Activated CD4-positive, alpha-beta T cell treated with anti-CD3 and anti-CD28 coated beads for 36 hours (primary cell): Measurements from ENCODE around the gene CIAO2B. TPM values are rescaled to one million over a fixed set of nuclear protein-coding genes. Genes with fewer than 3 reads are reported as not detected.

Experiments
- ATAC-seq: fragments of 200-7000 bp; cut with Tn5 transposase; one replicate; pipeline ENCODE4 v1.10.0; 2021; ENCODE audit warnings: mild to moderate bottlenecking, moderate library complexity
- CTCF ChIA-PET: fragments of 350-600 bp; sonication (Branson Sonifier 250); formaldehyde crosslinking; loops from one replicate; lab custom pipeline; 2021; ENCODE audit warnings: antibody characterized with exemption; lab: Charles Lee
- POLR2A ChIA-PET: fragments of 350-600 bp; sonication (Branson Sonifier 250); formaldehyde crosslinking; loops from one replicate; lab custom pipeline; 2021; ENCODE audit warnings: antibody characterized with exemption, inconsistent platforms; lab: Charles Lee
- DNase-seq: peaks from one replicate; pipeline ENCODE4 v3.0.0-alpha.2; 2020
- H3K27ac Mint-ChIP-seq: one replicate; pipeline ENCODE4 v1.8.0; 2021; ENCODE audit warnings: mixed read lengths
- H3K27me3 Mint-ChIP-seq: one replicate; pipeline ENCODE4 v1.8.0; 2021; ENCODE audit warnings: mixed read lengths
- H3K36me3 Mint-ChIP-seq: one replicate; pipeline ENCODE4 v1.8.0; 2021; ENCODE audit warnings: low read depth, mixed read lengths
- H3K4me1 Mint-ChIP-seq: one replicate; pipeline ENCODE4 v1.8.0; 2021; ENCODE audit warnings: mixed read lengths
- H3K4me3 Mint-ChIP-seq: one replicate; pipeline ENCODE4 v1.8.0; 2021; ENCODE audit warnings: mild to moderate bottlenecking, moderate library complexity, mixed read lengths
- H3K9me3 Mint-ChIP-seq: one replicate; pipeline ENCODE4 v1.8.0; 2021; ENCODE audit warnings: low read depth, mixed read lengths
- intact Hi-C, 2 experiments: fragments of 100-400 bp; cut with DNase I in 1 of 2; cut with micrococcal nuclease in 1 of 2; formaldehyde crosslinking; loops; one replicate each; pipeline versions ENCODE4 v1.14.2 to v1.15.1; 2022 to 2024; cut with DNase I, micrococcal nuclease
- total RNA-seq, 2 experiments: library from RNA; stranded (reverse); gene quantifications; one replicate each; pipeline ENCODE4 v1.2.3, GENCODE V29; 2021

The CIAO2B gene
- total RNA-seq, 2 experiments from 2014 or later: 171 to 186 TPM

DNA sequence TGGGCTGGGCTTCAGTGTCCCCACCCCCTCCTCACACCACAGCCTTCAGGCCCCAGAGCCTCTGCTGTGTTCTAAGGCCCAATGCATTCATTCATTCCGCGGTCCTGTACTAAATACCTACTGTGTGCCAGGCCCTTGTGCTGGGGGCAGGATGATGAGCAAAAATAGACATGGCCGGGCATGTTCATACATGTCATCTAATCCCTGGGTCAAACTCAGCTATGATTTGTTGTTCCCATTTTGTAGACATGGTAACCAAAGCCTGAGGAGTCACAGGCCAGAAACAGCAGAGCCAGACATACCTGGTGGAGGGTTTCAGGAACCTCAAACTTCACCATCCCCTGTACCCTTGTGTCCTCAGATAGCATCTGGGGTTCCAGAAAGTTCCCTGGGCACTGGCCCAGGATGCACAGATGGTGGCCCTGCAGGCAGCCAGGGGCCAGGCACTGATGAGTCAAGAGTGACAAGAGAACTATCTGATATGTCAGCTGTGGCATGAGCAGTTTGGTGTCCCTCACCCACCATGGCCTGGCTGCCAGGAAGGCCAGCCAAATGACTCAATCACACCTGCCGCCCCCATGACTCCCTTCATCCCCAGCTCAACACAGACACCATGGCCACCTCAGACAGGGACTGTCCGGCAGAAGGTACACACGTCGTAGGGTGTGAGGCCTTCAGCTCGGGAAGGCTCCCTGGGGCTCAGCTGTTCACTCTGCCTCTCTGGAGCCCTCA lies 6.1 kb downstream of the CIAO2B start:
- DNase-seq (peak; percentile 26), ATAC-seq (peak; percentile 11)
- H3K4me1 Mint-ChIP-seq: peaks cover 22% of the 10 kb centered on the region
- H3K4me3 Mint-ChIP-seq: no peak overlapping the region
- no peak overlapping the region for H3K27ac Mint-ChIP-seq
- peaks cover 25% of the 10 kb centered on the region for H3K27me3 Mint-ChIP-seq
- POLR2A ChIA-PET: interaction anchor here (1.4 kb wide), 1 partner anchor 30 kb away, joined by 3 read pairs; no protein-coding TSS in a partner anchor
- peaks cover 19% of the 10 kb centered on the region for H3K36me3 Mint-ChIP-seq
- H3K9me3 Mint-ChIP-seq: no peaks in the 10 kb centered on the region
- intact Hi-C loops: loop anchor here (1.0 to 5.0 kb wide), 3 partner anchors 33 to 321 kb away; no protein-coding TSS in a partner anchor
- CTCF ChIA-PET: interaction anchor here (0.6 to 3.1 kb wide), 11 partner anchors 13 to 119 kb away, joined by 3 to 19 read pairs (median 4); no protein-coding TSS in a partner anchor

DNA sequence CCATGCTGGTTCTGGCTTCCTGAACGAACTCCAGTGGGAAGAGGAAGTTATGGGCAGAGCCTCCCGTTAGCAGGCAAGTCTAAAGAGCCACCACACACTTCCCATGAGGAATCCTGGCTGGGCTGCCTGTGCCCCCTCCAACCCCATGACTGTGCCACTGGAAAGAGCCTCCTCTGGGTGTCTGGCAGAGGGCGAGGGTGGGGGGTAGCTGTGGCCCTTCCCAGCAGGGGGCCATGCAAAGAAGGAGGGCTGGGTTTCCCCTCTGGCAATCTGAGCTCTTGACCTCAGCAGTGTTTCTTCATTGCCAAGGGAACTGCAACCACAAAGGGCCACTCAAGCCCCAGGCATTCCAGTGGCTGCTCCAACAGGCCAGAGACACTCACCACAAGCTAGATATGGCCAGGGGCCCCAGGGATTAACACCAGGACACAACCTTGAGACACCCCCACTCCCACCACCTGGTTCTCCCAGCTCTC lies 7.2 kb downstream of the CIAO2B start:
- intact Hi-C loops: loop anchor here in 1 of 2 experiments (5.0 kb wide), 1 partner anchor 320 kb away; no protein-coding TSS in a partner anchor
- Mint-ChIP-seq H3K27me3 (peaks cover 27% of the 10 kb centered on the region), H3K36me3 (peaks cover 8% of the 10 kb centered on the region), H3K9me3 (no peaks in the 10 kb centered on the region), H3K4me1 (peaks cover 11% of the 10 kb centered on the region), H3K4me3 (no peak overlapping the region), H3K27ac (no peak overlapping the region)
- POLR2A ChIA-PET: interaction anchor here (1.4 kb wide), 1 partner anchor 28 kb away, joined by 3 read pairs; no protein-coding TSS in a partner anchor
- DNase-seq: no peak
- CTCF ChIA-PET: interaction anchor here (0.7 to 3.1 kb wide), 2 partner anchors 32 to 276 kb away, joined by 5 to 19 read pairs; no protein-coding TSS in a partner anchor
- no peak for ATAC-seq

DNA sequence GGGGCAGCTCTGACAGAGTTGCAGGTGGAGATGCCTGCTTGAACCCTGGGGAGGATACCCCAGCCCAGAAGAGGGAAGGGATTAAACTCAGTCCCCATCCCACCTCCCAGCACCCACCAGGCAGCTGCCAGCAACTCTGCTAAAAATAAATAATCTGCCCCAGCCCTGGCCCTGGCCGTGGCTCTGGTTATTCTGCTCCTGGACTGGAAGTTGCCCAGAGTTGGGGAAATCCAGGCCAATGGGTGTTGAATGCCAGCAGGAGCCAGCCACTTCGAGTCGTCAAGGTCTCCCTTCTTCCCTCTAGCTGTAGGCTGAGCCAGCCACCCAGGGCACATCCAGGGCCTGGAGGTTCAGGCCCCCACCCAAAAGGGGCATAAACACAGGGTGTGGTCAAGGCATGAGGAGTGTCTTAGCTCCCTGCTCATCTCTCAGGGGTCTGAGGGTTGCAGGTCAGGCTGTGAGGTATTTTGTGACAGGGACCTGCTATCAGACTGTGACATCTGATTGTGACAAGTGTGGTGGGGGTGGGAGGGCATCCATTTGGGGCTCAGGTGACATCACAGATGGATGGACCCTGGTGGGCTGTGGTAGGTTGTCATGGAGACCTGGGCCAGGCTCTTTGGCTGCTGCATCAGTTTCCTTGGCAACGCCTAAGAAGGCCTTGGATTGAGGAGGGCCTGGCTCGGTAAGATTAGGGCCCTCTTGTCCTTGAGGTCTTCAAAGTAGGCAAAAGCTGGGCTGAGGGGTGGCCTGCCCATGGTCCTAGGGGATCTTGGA lies 7.8 kb downstream of the CIAO2B start:
- Mint-ChIP-seq H3K27ac (no peak overlapping the region), H3K9me3 (no peaks in the 10 kb centered on the region), H3K27me3 (peaks cover 28% of the 10 kb centered on the region), H3K4me3 (no peak overlapping the region), H3K4me1 (peaks cover 7% of the 10 kb centered on the region), H3K36me3 (peaks cover 4% of the 10 kb centered on the region)
- no peak for DNase-seq
- intact Hi-C loops: loop anchor here in 1 of 2 experiments (5.0 kb wide), 1 partner anchor 319 kb away; no protein-coding TSS in a partner anchor
- CTCF ChIA-PET: interaction anchor here (0.7 to 3.1 kb wide), 3 partner anchors 8 to 64 kb away, joined by 3 to 19 read pairs (median 3); no protein-coding TSS in a partner anchor
- no peak for ATAC-seq
- POLR2A ChIA-PET: interaction anchor here (1.4 kb wide), 1 partner anchor 28 kb away, joined by 3 read pairs; no protein-coding TSS in a partner anchor

DNA sequence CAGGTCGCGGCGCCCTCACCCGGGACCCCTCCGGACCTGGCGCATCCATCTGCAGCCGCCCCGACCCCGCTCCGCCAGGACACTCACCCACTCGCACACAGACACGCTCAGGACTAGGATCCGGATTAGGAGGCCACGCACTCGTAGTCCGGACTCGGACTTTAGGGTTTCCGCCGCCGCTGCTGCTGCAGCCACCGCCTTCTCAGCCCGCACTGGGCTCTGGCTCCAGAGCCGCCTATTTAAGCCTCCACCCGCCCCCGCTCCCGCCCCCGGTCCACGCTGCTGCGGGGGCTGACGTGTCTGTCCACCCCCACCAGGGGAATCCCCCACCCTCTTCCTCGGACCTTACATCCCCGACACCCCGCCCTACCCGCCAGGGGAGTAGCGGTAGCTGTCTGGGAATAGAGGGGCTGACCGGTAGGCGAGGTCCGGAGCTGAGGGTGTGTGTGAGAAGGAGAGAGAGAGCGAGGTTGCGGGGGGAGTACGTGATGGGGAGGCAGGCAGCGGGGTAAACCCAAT lies 8.8 kb downstream of the CIAO2B start, which contains the start of gene RRAD:
Gene RRAD (minus strand): TSS at position 214 of the 519 bp plus-strand sequence. CDS start 356 bp downstream, outside the sequence.
- Mint-ChIP-seq H3K9me3 (no peaks in the 10 kb centered on the region), H3K27me3 (peaks cover 33% of the 10 kb centered on the region), H3K4me3 (peak within 1 kb of the TSS; percentile 38), H3K4me1 (peaks cover 7% of the 10 kb centered on the region), H3K36me3 (peaks cover 4% of the 10 kb centered on the region), H3K27ac (peak within 1 kb of the TSS; percentile 31)
- ChIA-PET CTCF (interaction anchor here (0.7 kb wide), 2 partner anchors 7 to 44 kb away, joined by 3 read pairs; no protein-coding TSS in a partner anchor), POLR2A (no interaction called here)
- no peak for DNase-seq
- no peak for ATAC-seq
- intact Hi-C loops: loop anchor here in 1 of 2 experiments (2.0 to 5.0 kb wide), 2 partner anchors 31 to 318 kb away; no protein-coding TSS in a partner anchor

DNA sequence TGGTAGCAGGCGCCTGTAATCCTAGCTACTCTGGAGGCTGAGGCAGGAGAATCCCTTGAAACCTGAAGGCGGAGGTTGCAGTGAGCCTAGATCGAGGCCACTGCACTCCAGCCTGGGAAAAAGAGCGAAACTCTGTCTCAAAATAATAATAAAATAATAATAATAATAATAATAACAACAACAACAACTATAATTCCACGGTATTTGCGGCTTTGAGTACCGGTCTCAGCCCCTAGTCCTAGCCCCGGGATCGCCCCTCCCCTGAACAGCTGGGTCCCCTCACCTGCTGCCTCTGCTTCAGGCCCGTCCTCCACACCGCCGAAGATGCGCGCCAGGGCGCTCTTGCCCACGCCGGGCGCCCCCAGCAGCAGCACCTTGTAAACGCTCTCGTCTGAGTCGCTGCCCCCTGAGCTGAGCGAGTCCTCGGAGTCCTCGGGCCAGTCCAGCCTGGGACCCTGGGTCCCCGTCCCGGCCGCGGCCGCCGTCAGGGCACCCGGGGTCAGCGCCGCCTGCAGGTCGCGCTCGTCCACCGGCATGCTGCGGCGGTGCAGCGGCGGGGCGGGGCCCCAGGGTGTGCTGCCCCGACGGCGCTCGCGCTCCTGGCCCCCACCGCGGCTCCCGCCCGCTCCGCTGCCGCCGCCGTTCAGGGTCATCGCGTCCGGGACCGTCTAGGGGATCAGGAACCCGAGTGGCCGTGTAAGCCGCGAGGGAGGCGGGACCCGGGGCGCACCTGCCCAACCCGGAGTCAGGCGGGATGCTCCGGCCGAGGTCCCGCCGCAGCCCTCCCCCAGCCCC lies 9.5 kb downstream of the CIAO2B start:
- H3K4me1 Mint-ChIP-seq: peaks cover 7% of the 10 kb centered on the region
- ATAC-seq (peak; percentile 75), DNase-seq (peak; percentile 73)
- CTCF ChIA-PET: interaction anchor here (0.7 to 1.0 kb wide), 3 partner anchors 9 to 43 kb away, joined by 3 to 5 read pairs (median 3); no protein-coding TSS in a partner anchor
- H3K36me3 Mint-ChIP-seq: no peaks in the 10 kb centered on the region
- no peaks in the 10 kb centered on the region for H3K9me3 Mint-ChIP-seq
- POLR2A ChIA-PET: no interaction called here
- H3K4me3 Mint-ChIP-seq: peak overlapping the region; percentile 38
- H3K27me3 Mint-ChIP-seq: peaks cover 33% of the 10 kb centered on the region
- no peak overlapping the region for H3K27ac Mint-ChIP-seq
- intact Hi-C loops: loop anchor here in 1 of 2 experiments (2.0 to 5.0 kb wide), 2 partner anchors 30 to 317 kb away; no protein-coding TSS in a partner anchor

DNA sequence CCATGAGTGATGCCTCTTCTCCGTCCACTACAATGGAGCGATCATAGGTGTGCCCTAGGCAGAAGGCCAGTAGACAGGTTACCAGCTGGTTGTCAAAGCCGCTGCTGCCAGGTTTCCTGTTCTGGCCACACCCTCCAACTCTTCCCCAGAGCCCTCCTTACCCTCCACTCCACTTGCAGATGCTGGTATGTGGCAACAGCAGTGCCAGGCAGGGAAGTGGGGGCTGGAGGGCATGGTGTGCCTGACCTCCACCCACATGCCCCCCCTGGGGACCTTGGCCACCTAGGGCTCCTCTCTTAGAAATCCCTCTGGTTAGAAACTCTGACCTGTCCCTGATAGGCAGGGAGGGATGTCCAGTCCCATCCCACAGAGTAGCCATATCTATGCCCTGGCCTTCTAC lies 10.3 kb downstream of the CIAO2B start:
- Mint-ChIP-seq H3K9me3 (no peaks in the 10 kb centered on the region), H3K4me3 (no peak overlapping the region), H3K27me3 (peaks cover 33% of the 10 kb centered on the region), H3K27ac (no peak overlapping the region), H3K36me3 (no peaks in the 10 kb centered on the region), H3K4me1 (peaks cover 7% of the 10 kb centered on the region)
- intact Hi-C loops: loop anchor here in 1 of 2 experiments (2.0 kb wide), 1 partner anchor 29 kb away; no protein-coding TSS in a partner anchor
- DNase-seq (no peak), ATAC-seq (no peak)
- ChIA-PET CTCF (interaction anchor here (0.6 to 1.1 kb wide), 3 partner anchors 12 to 56 kb away, joined by 3 read pairs; no protein-coding TSS in a partner anchor), POLR2A (no interaction called here)

DNA sequence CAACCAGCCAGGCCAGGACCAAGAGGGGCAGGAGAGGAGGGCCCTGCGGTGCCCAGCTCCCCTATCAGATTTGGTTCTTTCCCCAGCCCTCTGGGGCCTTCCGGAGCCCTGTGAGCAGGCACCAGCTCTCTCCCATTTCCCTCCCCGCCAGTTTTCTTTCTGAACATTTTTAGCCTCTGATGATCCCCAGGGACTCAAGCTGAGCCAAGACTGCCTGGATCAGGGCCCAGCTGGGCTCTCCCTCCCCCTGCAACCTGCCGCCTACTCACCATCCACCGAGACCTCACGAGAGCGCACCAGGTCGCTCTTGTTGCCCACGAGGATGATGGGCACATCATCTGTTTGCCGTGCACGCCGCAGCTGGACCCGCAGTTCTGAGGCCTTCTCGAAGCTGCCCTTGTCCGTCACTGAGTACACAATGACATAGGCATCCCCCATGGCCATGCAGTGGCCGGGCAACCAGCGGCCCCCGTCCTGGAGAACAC lies 10.9 kb downstream of the CIAO2B start:
- Mint-ChIP-seq H3K4me1 (peaks cover 7% of the 10 kb centered on the region), H3K4me3 (no peak overlapping the region), H3K27ac (no peak overlapping the region), H3K36me3 (no peaks in the 10 kb centered on the region), H3K9me3 (no peaks in the 10 kb centered on the region), H3K27me3 (peaks cover 33% of the 10 kb centered on the region)
- ChIA-PET CTCF (interaction anchor here (0.6 to 1.2 kb wide), 5 partner anchors 12 to 55 kb away, joined by 3 read pairs; no protein-coding TSS in a partner anchor), POLR2A (no interaction called here)
- ATAC-seq (no peak), DNase-seq (no peak)
- intact Hi-C loops: no loop called here

DNA sequence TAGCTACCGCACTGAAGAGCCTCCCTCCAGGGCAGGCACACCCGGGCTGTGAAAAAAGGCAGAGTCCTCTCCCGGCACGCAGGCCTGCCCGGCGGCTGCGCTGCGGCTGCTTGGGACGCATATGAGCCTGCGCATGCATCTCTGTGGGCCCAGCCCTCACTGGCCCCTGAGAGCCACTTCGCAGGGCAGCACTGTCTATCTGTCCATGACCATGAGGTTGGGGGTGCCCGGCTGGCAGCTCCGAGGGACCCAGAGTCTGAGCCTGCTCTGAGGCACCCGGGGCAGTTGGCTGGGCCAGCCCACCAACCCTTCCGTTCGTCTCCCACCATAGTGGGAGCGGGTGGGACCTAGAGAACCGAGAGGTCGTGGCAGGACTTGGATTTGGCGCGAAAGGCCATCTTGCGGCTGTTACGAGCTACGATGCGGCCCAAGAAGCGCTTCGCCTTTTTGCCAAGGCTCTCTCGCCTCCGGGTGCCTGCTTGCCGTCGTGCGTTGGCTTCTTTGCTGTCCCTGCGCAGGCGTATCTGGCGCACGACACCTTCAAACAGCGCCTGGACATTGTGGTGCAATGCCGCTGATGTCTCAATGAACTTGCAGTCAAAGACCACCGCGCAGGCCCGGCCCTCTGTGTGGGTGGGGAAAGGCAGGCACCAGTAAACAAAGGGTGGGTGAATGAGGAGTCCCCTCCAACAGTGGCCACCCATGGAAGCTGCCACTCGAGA lies 12.3 kb downstream of the CIAO2B start:
- Mint-ChIP-seq H3K27me3 (peaks cover 33% of the 10 kb centered on the region), H3K36me3 (no peaks in the 10 kb centered on the region), H3K4me1 (peaks cover 7% of the 10 kb centered on the region), H3K9me3 (no peaks in the 10 kb centered on the region), H3K4me3 (no peak overlapping the region), H3K27ac (no peak overlapping the region)
- POLR2A ChIA-PET: interaction anchor here (0.6 kb wide), 1 partner anchor 180 kb away, joined by 3 read pairs; no protein-coding TSS in a partner anchor
- no peak for ATAC-seq
- DNase-seq: no peak
- intact Hi-C loops: no loop called here
- CTCF ChIA-PET: interaction anchor here (0.7 to 2.0 kb wide), 3 partner anchors 10 to 42 kb away, joined by 3 to 5 read pairs (median 3); no protein-coding TSS in a partner anchor

DNA sequence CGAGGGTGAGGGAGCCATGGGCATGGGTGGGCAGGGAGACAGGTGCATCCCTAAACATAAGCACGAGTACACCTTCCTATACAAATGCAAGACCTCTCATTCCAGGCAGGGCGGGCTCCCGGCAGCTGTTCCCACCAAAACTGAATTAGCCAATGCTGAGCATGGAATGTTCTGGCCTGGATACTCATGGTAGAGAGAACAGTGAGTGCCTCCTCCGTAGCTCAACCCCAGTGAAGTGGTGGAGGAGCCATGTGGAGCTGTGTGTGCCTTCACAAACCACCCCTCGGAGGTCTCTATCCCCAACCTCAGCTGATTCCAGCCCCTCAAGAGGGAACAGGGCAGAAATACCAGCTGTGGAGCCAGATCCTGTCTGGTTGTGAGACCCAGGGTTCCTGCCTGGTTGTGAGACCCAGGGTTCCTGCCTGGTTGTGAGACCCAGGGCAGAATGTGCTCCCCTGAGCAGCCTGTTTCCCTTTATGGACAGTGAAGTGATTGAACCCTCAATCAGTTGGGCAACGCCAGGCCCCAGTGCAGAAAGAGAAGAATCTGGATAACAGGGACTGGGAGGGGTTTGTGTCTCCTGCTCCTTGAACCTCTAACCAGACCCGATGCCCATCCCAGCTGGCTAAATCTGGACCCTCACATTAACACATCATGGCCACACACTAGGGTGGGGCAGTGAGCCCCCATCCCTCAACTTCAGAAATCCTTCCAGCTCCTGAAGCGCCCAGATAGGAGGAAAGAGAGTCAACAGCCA lies 13.1 kb downstream of the CIAO2B start:
- Mint-ChIP-seq H3K36me3 (no peaks in the 10 kb centered on the region), H3K27ac (no peak overlapping the region), H3K4me1 (peaks cover 7% of the 10 kb centered on the region), H3K4me3 (no peak overlapping the region), H3K27me3 (peaks cover 32% of the 10 kb centered on the region), H3K9me3 (no peaks in the 10 kb centered on the region)
- intact Hi-C loops: no loop called here
- DNase-seq (no peak), ATAC-seq (no peak)
- ChIA-PET CTCF (interaction anchor here (0.7 to 2.0 kb wide), 3 partner anchors 11 to 43 kb away, joined by 3 to 5 read pairs (median 3); no protein-coding TSS in a partner anchor), POLR2A (interaction anchor here (0.6 kb wide), 1 partner anchor 179 kb away, joined by 3 read pairs; no protein-coding TSS in a partner anchor)
